Common myeloid progenitor, CD34-positive (primary cell): ENCODE results near the gene PDGFA.
A peak's percentile ranks its signal among the peaks of the same experiment; 100 is the strongest.

Source experiments
- CTCF ChIA-PET: fragments of 350-600 bp; sonication (Branson Sonifier 250); formaldehyde crosslinking; loops from one replicate; lab custom pipeline; 2021; ENCODE audit warnings: antibody characterized with exemption; lab: Charles Lee
- POLR2A ChIA-PET: fragments of 350-600 bp; sonication (Branson Sonifier 250); formaldehyde crosslinking; loops from one replicate; lab custom pipeline; 2021; ENCODE audit warnings: antibody characterized with exemption; lab: Charles Lee
- DNase-seq, 3 donors: peaks; one replicate each; pipeline versions ENCODE4 v3.0.0 to v3.0.0-alpha.2; 2013
- H3K27ac ChIP-seq, 2 experiments: 1 replicate in 1 of 2; 2 replicates in 1 of 2; pipeline ENCODE4 v1.7.0; 2013; ENCODE audit warnings: inconsistent platforms in 2 of 2, low read length in 2 of 2, mild to moderate bottlenecking in 2 of 2, low read depth in 1 of 2, moderate library complexity in 1 of 2; ENCODE audit not compliant: severe bottlenecking in 2 of 2, insufficient read depth in 1 of 2, poor library complexity in 1 of 2
- H3K27me3 ChIP-seq, 5 experiments: replicated peaks in 2 of 5; 1 replicate in 3 of 5; 2 replicates in 2 of 5; pipeline versions ENCODE4 v1.6.1 to v1.7.0; 2013; ENCODE audit warnings: low read length in 4 of 5, mild to moderate bottlenecking in 2 of 5, moderate library complexity in 2 of 5, inconsistent platforms in 1 of 5; ENCODE audit not compliant: insufficient read depth in 5 of 5, control insufficient read depth in 4 of 5
- H3K36me3 ChIP-seq, 4 experiments: 1 replicate in 2 of 4; 2 replicates in 2 of 4; pipeline versions ENCODE4 v1.6.1 to v1.7.0; 2013; ENCODE audit warnings: low read length in 3 of 4, control low read depth in 1 of 4, mild to moderate bottlenecking in 1 of 4; ENCODE audit not compliant: control insufficient read depth in 4 of 4, insufficient read depth in 4 of 4
- H3K4me1 ChIP-seq, 4 experiments: 1 replicate in 3 of 4; 2 replicates in 1 of 4; pipeline versions ENCODE4 v1.6.1 to v1.7.1; 2013; ENCODE audit warnings: low read length in 3 of 4, mild to moderate bottlenecking in 3 of 4, control low read depth in 1 of 4, inconsistent platforms in 1 of 4, moderate library complexity in 1 of 4; ENCODE audit not compliant: control insufficient read depth in 4 of 4, insufficient read depth in 4 of 4; ENCODE audit errors: control extremely low read depth in 1 of 4
- H3K4me3 ChIP-seq, 7 experiments: 1 replicate in 4 of 7; 2 replicates in 3 of 7; pipeline versions ENCODE4 v1.5.1 to v1.7.0; 2013; ENCODE audit warnings: mild to moderate bottlenecking in 7 of 7, low read length in 6 of 7, moderate library complexity in 6 of 7, inconsistent platforms in 2 of 7, low read depth in 2 of 7, control low read depth in 1 of 7; ENCODE audit not compliant: insufficient read depth in 4 of 7, control insufficient read depth in 1 of 7; ENCODE audit errors: extremely low read depth in 1 of 7
- H3K9me3 ChIP-seq, 5 experiments: 1 replicate in 4 of 5; 2 replicates in 1 of 5; pipeline versions ENCODE4 v1.6.1 to v1.7.1; 2013; ENCODE audit warnings: low read length in 4 of 5, mild to moderate bottlenecking in 2 of 5, inconsistent platforms in 1 of 5, low read depth in 1 of 5, moderate library complexity in 1 of 5; ENCODE audit not compliant: control insufficient read depth in 4 of 5, insufficient read depth in 2 of 5; ENCODE audit errors: control extremely low read depth in 1 of 5
- WGBS: methylation state at CpG from one replicate; pipeline ENCODE4 v1.1.5; 2013; ENCODE audit not compliant: insufficient coverage; 5-methylcytosine and 5-hydroxymethylcytosine counted together

The PDGFA gene

DNA sequence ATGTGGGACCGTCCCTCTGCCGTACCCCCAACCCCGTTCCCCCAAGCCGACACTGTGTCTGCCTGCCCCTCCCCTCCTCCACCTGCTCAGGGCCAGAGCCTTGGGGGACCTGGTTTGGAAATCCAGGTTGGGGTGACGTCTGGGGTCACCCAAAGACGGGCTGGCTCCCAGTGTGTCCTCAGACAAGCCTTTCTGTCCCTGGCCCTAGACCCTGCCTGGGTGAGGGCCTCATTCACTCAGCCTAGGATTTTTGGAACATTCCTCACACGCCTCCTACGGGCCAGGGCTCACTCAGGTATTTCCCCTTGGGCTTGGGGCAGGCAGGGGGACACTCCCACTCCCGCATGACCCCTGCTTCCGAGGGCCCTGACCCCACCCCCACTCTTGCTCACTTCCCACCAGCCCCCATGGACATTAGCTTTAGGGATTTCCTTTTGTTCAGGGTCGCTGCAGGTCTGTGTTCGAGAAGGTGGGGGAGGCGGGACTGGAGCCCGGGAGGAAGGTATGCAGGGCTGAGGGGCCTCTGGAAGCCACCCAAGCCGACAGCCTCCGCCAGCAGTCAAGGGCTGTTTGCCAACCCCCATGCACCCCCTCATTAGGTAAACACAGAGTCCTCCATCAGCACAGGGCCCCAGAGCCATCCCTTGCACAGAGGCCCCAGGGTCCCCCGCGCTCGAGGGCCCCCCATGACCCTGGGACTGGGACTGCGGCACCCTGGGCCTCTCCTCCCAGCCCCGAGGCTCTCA lies 35.1 kb downstream of the PDGFA start:
- 97% methylated on average over 12 of the region's 21 CpGs for WGBS
- Histone ChIP-seq H3K4me3 (no peak overlapping the region), H3K27me3 (peaks cover 0 to 3% (median 3%) of the 10 kb centered on the region in 5 experiments), H3K4me1 (peaks cover 0 to 1% (median 0%) of the 10 kb centered on the region in 4 experiments), H3K9me3 (no peaks in the 10 kb centered on the region), H3K36me3 (no peaks in the 10 kb centered on the region), H3K27ac (no peak overlapping the region)
- no peak for DNase-seq
- POLR2A ChIA-PET, result no interaction called here
- CTCF ChIA-PET, result no interaction called here

GRCh38 chr7:483656-484355 lies 35.8 kb downstream of the PDGFA start:
- Histone ChIP-seq H3K27me3 (peaks cover 0 to 3% (median 3%) of the 10 kb centered on the region in 5 experiments), H3K27ac (no peak overlapping the region), H3K36me3 (no peaks in the 10 kb centered on the region), H3K4me3 (no peak overlapping the region), H3K9me3 (no peaks in the 10 kb centered on the region), H3K4me1 (peaks cover 0 to 1% (median 0%) of the 10 kb centered on the region in 4 experiments)
- DNase-seq, result peak in 1 of 3 donors; percentile 30
- ChIA-PET CTCF (no interaction called here), POLR2A (no interaction called here)
- 96% methylated on average over 7 of the region's 10 CpGs for WGBS

- WGBS, result 100% methylated on average over 1 of the region's 1 CpG
- Histone ChIP-seq H3K27me3 (peaks cover 0 to 3% (median 3%) of the 10 kb centered on the region in 5 experiments), H3K36me3 (no peaks in the 10 kb centered on the region), H3K27ac (no peak overlapping the region), H3K4me1 (peaks cover 0 to 1% (median 0%) of the 10 kb centered on the region in 4 experiments), H3K4me3 (no peak overlapping the region), H3K9me3 (no peaks in the 10 kb centered on the region)
- ChIA-PET POLR2A (no interaction called here), CTCF (no interaction called here)
- no peak for DNase-seq
Measured at GRCh38 chr7:482521-483083, 37.0 kb downstream of the PDGFA start.

DNA sequence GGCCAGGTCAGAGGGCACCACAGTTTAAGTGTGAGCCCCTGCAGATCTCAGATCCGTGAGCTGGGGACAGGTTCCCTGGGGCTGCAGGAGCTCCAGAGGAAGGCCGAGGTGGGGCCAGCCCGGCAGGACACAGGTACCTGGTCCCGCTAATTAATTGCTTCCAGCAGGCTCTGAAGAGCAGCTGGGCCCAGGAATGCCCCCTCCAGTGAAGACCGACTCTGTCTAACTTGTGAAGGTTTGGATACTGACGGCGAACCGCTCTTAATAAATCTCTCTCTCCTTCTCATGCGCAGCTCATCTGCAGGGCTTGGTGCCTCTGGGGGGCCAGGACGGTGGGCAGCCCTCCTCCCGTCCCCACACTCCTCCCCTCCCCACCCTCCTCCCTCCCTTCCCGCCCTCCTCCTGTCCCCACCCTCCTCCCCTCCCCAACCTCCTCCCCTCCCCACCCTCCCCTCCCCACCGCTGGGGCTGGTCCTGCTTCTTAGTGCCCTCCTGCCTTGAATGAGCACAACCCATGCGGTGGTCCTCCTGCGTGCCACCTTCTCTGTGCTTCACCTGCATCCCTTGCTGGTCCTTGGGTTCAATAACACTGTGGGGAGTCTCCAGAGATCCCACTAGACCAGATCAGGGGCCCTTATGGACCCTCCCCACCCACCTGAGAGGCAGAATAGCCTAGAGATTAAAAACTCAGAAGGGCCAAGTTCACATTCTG lies 38.3 kb downstream of the PDGFA start:
- ChIA-PET POLR2A (no interaction called here), CTCF (interaction anchor here (0.6 to 0.9 kb wide), 2 partner anchors 10 to 154 kb away, joined by 3 read pairs; no protein-coding TSS in a partner anchor)
- 91% methylated on average over 9 of the region's 15 CpGs for WGBS
- no peak for DNase-seq
- Histone ChIP-seq H3K36me3 (no peaks in the 10 kb centered on the region), H3K4me3 (no peak overlapping the region), H3K27me3 (peaks cover 0 to 3% (median 2%) of the 10 kb centered on the region in 5 experiments), H3K4me1 (peaks cover 0 to 1% (median 0%) of the 10 kb centered on the region in 4 experiments), H3K27ac (no peak overlapping the region), H3K9me3 (no peaks in the 10 kb centered on the region)

- Histone ChIP-seq H3K9me3 (no peaks in the 10 kb centered on the region), H3K27ac (no peak overlapping the region), H3K27me3 (no peaks in the 10 kb centered on the region), H3K4me1 (peaks cover 0 to 1% (median 0%) of the 10 kb centered on the region in 4 experiments), H3K36me3 (no peaks in the 10 kb centered on the region), H3K4me3 (no peak overlapping the region)
- DNase-seq, result peak in 1 of 3 donors; percentile 29
- POLR2A ChIA-PET, result no interaction called here
- CTCF ChIA-PET, result interaction anchor here (0.6 to 0.9 kb wide), 2 partner anchors 10 to 155 kb away, joined by 3 read pairs; no protein-coding TSS in a partner anchor
- 72% methylated on average over 14 of the region's 14 CpGs for WGBS
Measured at GRCh38 chr7:480531-481218, 39.0 kb downstream of the PDGFA start.

DNA sequence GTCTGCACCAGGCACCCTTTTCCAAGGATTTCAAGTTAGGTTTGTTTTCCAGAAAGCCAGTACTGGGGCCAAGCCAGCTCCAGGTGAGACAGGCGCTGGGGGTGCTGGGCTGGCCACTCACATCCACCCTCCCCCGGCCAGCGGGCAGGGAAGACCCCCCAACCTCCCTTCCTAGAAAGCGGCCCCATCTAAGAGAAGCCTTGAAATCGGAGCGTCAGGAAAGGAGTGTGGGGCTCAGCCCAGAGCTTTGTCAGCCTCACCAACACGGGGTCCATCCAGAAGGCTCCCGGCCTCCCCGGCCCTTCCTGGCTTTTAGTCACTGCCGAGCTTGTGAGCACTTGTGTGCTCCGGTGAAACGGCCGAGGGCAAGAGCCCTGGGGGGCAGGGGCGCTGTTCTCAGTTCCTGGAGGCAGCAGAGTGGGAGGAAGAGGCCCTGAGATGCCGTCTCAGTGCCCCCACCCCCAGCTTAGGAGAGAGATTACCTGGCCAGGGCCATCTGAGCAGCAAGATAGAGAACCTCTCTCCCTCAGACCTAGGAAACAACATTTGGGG lies 39.6 kb downstream of the PDGFA start:
- Histone ChIP-seq H3K4me1 (no peaks in the 10 kb centered on the region), H3K27ac (no peak overlapping the region), H3K9me3 (no peaks in the 10 kb centered on the region), H3K36me3 (no peaks in the 10 kb centered on the region), H3K27me3 (no peaks in the 10 kb centered on the region), H3K4me3 (no peak overlapping the region)
- CTCF ChIA-PET, result interaction anchor here (1.0 kb wide), 1 partner anchor 147 kb away, joined by 3 read pairs; no protein-coding TSS in a partner anchor
- POLR2A ChIA-PET, result no interaction called here
- 78% methylated on average over 14 of the region's 15 CpGs for WGBS
- no peak for DNase-seq
